Muscle of leg (tissue), 11 donors: Measurements from ENCODE around the gene AMN1. TPM values are rescaled to one million over a fixed set of nuclear protein-coding genes. Genes with fewer than 3 reads are reported as not detected.
A peak's percentile ranks its signal among the peaks of the same experiment; 100 is the strongest.
"Not testable (repeated sequence)": the region's sequence is repeated elsewhere in the genome, so short reads cannot be mapped to it uniquely, and the experiment has no call there.

Experiments used
- DNase-seq: peaks from one replicate; pipeline ENCODE4 v3.0.0; 2013
- H3K27ac ChIP-seq: one replicate; pipeline ENCODE4 v1.5.1; 2013; ENCODE audit warnings: mild to moderate bottlenecking, low read length, control low read depth
- H3K27me3 ChIP-seq: one replicate; pipeline ENCODE4 v1.6.1; 2013; ENCODE audit warnings: low read length; ENCODE audit not compliant: control insufficient read depth, insufficient read depth
- H3K36me3 ChIP-seq: one replicate; pipeline ENCODE4 v1.6.1; 2013; ENCODE audit warnings: low read length; ENCODE audit not compliant: control insufficient read depth, insufficient read depth
- H3K4me1 ChIP-seq: one replicate; pipeline ENCODE4 v1.6.1; 2013; ENCODE audit warnings: low read length; ENCODE audit not compliant: control insufficient read depth, insufficient read depth
- H3K4me3 ChIP-seq: one replicate; pipeline ENCODE4 v1.5.1; 2013; ENCODE audit warnings: low read length, control low read depth
- H3K9me3 ChIP-seq: replicated peaks from 2 replicates; pipeline ENCODE4 v1.6.1; 2013; ENCODE audit warnings: low read depth, low read length; ENCODE audit not compliant: control insufficient read depth
- WGBS: methylation state at CpG from one replicate; pipeline ENCODE4 v1.1.5; 2013; ENCODE audit warnings: missing lambda C conversion rate; ENCODE audit not compliant: insufficient coverage; 5-methylcytosine and 5-hydroxymethylcytosine counted together
- polyA plus RNA-seq, 8 donors: library from polyadenylated mRNA; unstranded; fragments of 120-200 nt; gene quantifications; one replicate each; pipeline versions ENCODE4 v1.2.1 to v1.2.3, GENCODE V29; 2013; ENCODE audit warnings: inconsistent platforms in 1 of 8, low replicate concordance in 1 of 8; ENCODE audit not compliant: insufficient read length in 8 of 8, insufficient read depth in 1 of 8
- total RNA-seq: library from RNA; stranded (reverse); fragments of 120-200 nt; gene quantifications from one replicate; pipeline ENCODE4 v1.2.4, GENCODE V29; 2013

AMN1 gene
- total and polyA plus RNA-seq, 9 donors, result 9.2 to 12.3 (median 10.0) TPM

DNA sequence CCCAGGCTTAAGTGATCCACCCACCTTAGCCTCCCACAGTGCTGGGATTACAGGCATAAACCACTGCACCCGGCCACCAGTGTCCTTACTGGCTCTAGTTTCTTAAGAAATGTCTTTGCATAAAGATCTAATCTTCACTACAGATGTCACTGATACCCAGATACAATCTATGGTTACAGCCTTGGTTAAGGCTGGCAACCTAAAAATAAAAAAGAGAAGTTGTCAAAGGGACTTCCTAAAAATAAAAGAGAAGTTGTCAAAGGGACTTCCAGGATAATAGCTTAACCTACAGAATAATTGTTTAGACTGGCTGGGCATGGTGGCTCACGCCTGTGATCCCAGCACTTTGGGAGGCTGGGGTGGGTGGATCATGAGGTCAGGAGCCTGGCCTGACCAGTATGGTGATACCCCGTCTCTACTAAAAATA is 41.7 kb downstream of the AMN1 start:
- H3K36me3 ChIP-seq, result peaks cover 5% of the 10 kb centered on the region
- no peaks in the 10 kb centered on the region for H3K4me1 ChIP-seq
- peak; percentile 43 for DNase-seq
- no peak overlapping the region for H3K27ac ChIP-seq
- no peak overlapping the region for H3K4me3 ChIP-seq
- peaks cover 13% of the 10 kb centered on the region for H3K9me3 ChIP-seq
- WGBS, result no CpG with 5 or more reads among the region's 3 CpGs
- no peaks in the 10 kb centered on the region for H3K27me3 ChIP-seq

DNA sequence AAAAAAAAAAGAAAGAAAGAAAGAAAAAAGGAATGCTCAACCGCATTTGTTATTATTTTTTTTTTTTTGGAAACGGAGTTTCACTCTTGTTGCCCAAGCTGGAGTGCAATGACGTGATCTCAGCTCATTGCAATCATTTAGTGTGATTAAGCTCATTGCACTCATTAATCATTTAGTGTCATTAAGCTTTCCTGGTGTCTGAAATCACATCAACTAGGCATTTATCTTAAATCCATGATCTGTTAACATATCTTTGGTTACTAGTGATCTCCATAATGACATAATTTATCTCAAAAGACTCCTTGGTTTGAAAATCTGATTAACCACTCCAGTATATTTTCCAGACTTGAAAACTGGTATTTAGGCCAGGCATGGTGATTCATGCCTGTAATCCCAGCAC is 43.0 kb downstream of the AMN1 start:
- peaks cover 13% of the 10 kb centered on the region for H3K9me3 ChIP-seq
- H3K4me3 ChIP-seq, result no peak overlapping the region
- no CpG with 5 or more reads among the region's 3 CpGs for WGBS
- H3K27me3 ChIP-seq, result no peaks in the 10 kb centered on the region
- DNase-seq, result no peak
- no peak overlapping the region for H3K27ac ChIP-seq
- H3K4me1 ChIP-seq, result no peaks in the 10 kb centered on the region
- peaks cover 5% of the 10 kb centered on the region for H3K36me3 ChIP-seq

DNA sequence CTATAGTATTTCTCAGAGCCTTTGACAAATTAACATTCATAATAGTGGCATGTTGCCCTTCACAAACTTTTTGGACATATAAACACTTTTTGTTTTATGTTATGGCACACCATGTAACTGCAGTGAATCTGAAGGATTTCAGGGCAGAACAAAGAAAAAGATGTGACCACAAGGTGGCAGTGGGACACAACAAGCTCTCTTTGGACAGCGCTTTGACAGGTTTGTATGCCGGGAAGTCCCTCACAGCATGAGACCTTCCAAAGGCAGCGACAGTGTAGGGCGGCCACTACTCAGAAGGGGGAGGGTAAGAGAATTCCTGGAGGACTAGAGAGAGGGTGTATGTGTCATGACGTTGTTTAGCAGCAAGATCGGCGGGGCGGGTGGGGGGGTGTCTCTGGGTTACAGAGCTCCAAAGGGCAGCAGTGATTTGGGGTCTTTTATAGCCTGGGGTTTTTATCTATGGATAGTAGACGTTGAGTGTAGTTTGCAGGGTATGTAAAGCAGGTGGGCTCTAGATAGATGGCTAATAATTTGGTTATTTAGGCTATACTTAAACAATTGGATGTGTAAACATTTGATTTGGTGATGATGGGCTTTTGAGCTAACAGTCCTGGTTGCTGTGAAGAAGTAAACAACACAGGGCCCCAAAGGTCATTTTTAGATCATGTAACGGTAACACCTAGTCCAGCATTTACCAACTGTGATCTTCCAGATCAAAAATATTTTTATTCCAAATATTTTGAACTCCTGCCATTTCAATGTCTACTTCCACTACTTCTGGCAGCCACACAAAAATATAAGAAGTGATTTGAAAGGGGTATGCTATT is 46.5 kb downstream of the AMN1 start:
- Histone ChIP-seq H3K4me3 (no peak overlapping the region), H3K4me1 (no peaks in the 10 kb centered on the region), H3K27me3 (no peaks in the 10 kb centered on the region), H3K9me3 (peaks cover 13% of the 10 kb centered on the region), H3K36me3 (peaks cover 2% of the 10 kb centered on the region), H3K27ac (no peak overlapping the region)
- DNase-seq, result peak; percentile 61
- 57% methylated on average over 7 of the region's 10 CpGs for WGBS

DNA sequence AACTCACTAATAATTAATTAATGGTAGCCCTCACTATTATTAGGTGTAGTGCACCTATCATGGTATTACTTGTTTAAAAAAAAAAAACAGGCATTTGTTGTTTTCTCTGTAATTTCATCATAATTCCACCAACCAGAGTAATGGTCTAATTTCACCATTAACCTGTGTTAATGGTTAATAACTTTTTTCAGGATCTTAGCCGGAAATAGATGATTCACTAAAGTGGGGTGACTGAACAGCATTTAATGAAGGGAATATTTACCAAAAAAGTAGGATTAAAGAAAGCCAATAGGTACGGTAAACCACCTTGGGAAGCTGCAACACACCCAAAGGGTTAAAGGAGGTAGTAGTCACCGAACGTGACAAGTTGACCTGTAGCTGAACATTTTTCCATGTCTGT is 56.3 kb downstream of the AMN1 start:
- no peak for DNase-seq
- H3K4me3 ChIP-seq, result no peak overlapping the region
- H3K36me3 ChIP-seq, result no peaks in the 10 kb centered on the region
- H3K9me3 ChIP-seq, result peaks cover 7% of the 10 kb centered on the region
- H3K27ac ChIP-seq, result no peak overlapping the region
- WGBS, result 100% methylated on average over 1 of the region's 4 CpGs
- H3K4me1 ChIP-seq, result no peaks in the 10 kb centered on the region
- no peaks in the 10 kb centered on the region for H3K27me3 ChIP-seq

DNA sequence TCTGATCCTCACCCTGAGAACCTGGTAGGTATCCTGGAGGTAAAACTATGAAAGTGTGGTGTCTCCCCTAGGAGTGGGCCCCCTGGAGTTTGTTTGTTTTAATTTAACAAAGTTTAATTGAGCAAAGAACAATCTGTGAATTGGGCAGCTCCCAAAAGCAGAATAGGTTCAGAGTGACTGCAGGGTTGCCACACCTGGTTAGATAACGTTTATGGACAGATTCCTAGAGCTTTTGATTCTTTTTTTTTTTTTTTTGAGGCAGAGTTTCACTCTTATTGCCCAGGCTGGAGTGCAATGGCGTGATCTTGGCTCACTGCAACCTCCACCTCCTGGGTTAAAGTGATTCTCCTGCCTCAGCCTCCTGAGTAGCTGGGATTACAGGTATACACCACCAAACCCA is 59.2 kb downstream of the AMN1 start:
- H3K4me1 ChIP-seq, H3K9me3 ChIP-seq, H3K27me3 ChIP-seq, H3K27ac ChIP-seq, DNase-seq, H3K36me3 ChIP-seq, H3K4me3 ChIP-seq: not testable (repeated sequence)
- WGBS, result no CpG with 5 or more reads among the region's 2 CpGs

DNA sequence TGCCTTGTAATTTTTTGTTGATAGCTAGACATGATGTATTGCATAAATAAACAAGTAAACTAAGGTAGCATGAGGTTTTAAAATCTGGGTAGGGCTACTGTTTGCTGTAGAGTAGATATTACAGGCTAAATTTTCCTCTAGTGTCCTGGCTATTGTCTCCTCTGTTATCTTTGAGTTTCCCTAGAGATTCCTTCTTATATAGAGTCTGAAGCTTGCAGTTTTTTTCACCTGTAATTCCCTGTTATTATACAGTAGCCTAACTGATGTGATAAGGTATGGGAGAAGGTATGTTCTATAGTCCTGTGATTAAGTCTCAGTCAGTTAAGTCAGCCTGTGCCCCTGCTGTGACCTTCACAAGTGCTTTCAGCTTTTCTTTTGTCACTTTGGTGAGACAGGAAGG is 59.8 kb downstream of the AMN1 start:
- Histone ChIP-seq H3K36me3 (no peaks in the 10 kb centered on the region), H3K27me3 (no peaks in the 10 kb centered on the region), H3K27ac (no peak overlapping the region), H3K9me3 (peaks cover 7% of the 10 kb centered on the region), H3K4me1 (no peaks in the 10 kb centered on the region), H3K4me3 (no peak overlapping the region)
- no peak for DNase-seq

DNA sequence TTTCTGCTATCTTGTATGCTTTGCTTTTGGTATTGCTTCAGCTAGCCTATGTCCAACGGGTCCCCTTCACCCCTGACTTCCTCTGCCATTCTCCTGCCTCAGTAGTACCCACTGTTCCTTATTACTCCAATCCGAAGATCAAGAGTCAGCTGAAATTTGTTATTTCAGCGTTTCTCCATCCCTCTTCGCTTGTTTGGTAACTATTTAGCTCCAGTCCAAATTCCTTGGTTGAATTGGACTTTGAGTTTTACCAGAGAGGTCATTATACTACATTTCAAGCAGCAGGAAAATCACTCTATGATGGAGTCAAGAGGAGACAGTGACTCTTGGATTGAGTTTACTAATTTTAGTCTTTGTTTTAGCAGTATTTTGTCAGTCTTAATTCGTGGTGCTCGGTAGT is 64.8 kb downstream of the AMN1 start:
- peaks cover 4% of the 10 kb centered on the region for H3K4me1 ChIP-seq
- 93% methylated on average over 2 of the region's 6 CpGs for WGBS
- no peak overlapping the region for H3K4me3 ChIP-seq
- H3K36me3 ChIP-seq, result peaks cover 10% of the 10 kb centered on the region
- no peak for DNase-seq
- peaks cover 3% of the 10 kb centered on the region for H3K9me3 ChIP-seq
- no peaks in the 10 kb centered on the region for H3K27me3 ChIP-seq
- no peak overlapping the region for H3K27ac ChIP-seq

DNA sequence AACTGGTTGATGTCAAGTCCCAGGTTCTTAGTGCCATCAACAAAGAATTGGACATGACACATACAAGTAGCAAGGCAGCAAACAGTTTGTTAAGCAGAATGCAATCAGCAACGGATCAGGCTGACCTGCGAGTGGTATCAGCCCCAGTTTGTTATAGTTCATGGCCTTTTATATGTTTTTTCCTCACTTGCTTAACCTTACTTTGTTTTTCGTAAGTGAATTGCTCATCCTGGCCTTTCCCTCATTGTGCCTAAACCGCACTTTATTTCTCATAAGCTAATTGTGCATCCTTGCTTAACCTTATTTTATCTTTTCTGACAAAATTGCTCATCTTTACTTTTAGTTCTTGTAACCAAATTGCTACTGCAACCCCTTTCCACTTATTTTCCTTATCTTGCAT is 65.2 kb downstream of the AMN1 start:
- DNase-seq, result no peak
- Histone ChIP-seq H3K4me1 (peaks cover 5% of the 10 kb centered on the region), H3K27me3 (no peaks in the 10 kb centered on the region), H3K27ac (no peak overlapping the region), H3K4me3 (no peak overlapping the region), H3K36me3 (peaks cover 10% of the 10 kb centered on the region), H3K9me3 (no peaks in the 10 kb centered on the region)
- WGBS, result 82% methylated on average over 4 of the region's 4 CpGs

DNA sequence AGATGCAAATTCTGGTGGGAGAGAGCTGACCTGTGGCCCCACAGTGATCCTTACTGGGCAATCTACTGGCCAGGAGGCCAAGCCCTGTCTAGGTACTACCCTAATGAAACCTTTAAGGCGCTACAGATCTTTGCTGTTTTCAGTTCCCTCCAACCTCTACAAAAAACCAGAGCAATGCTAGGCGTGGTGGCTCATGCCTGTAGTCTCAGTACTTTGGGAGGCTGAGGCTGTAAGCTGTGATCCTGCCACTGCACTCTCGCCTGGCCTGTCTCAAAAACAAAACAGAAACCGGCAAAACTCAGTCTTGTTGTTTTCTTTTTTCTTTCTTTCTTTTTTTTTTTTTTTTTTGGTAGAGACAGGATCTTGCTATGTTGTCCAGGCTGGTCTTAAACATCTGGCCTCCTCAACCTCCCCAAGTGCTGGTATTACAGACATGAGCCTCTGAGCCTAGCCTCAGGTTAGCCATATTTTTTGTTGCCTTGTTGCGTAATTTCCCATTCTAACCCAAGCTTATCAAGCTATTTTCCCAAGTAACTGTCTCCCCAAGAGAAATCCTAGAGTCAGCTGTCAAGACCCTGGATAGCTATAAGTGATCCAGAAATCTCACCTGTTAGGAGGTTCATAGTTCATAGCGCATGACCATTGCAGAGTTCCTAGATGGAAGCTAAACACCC is 66.5 kb downstream of the AMN1 start:
- Histone ChIP-seq H3K9me3 (no peaks in the 10 kb centered on the region), H3K27me3 (no peaks in the 10 kb centered on the region), H3K4me3 (no peak overlapping the region), H3K4me1 (peaks cover 8% of the 10 kb centered on the region), H3K27ac (no peak overlapping the region), H3K36me3 (peaks cover 10% of the 10 kb centered on the region)
- WGBS, result 96% methylated on average over 4 of the region's 6 CpGs
- DNase-seq, result no peak

DNA sequence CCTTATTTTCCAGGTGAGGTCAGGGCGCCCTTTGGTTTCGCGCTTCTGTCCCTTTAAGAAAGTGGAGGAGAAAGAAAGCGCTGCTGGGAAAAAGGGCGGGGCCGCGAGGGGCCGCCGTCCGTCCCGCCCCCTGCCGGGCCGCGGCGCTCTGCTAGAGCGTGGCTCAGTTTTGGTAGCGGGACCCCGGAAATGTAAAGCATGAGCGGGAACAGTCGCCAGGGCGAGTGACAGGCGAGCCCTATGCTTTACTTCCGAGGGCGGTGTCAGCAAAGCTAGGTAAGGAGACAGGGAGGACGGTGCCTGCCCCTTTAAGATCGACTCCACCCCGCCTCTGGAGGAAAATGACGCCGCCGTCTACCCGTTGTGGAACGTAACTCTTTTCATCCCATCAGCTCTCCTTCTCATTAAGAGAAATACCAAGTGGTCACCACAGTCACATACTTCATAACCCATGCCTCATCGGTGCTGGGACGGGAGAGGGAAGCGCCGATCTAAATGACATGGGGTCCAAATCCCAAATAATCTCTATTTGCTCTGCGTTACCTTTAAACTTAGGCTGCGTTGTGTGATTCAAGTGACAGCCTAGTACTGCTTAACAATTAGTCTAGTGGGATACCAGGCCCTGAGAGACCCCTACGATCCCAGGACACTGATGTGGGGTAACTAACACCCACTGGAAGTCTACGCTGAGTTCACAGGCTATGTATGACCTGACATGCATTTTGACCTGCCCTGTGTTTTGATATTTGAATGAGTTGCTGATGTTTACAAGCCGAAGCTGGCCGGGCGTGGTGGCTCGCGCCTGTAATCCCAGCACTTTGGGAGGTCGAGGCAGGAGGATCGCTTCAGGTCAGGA is 69.5 kb downstream of the AMN1 start, which contains the start of gene ETFBKMT:
Gene ETFBKMT (plus strand): TSS at position 602 of the 856 bp plus-strand sequence. CDS start 2,266 bp downstream, outside the sequence.
- H3K27ac ChIP-seq, result peak within 1 kb of the TSS; percentile 98
- peak; percentile 94 for DNase-seq
- 0% methylated on average over 28 of the region's 47 CpGs for WGBS

More for the DNA sequence above, 69.5 kb downstream of the AMN1 start, which contains the start of gene ETFBKMT:
- Histone ChIP-seq H3K27me3 (no peaks in the 10 kb centered on the region), H3K4me1 (peaks cover 8% of the 10 kb centered on the region), H3K36me3 (peaks cover 10% of the 10 kb centered on the region), H3K9me3 (no peaks in the 10 kb centered on the region), H3K4me3 (peak within 1 kb of the TSS; percentile 82)
